Spleen (tissue), 11 donors: ENCODE measurements around the gene IL1RL2. TPM values are rescaled to one million over a fixed set of nuclear protein-coding genes. Genes with fewer than 3 reads are reported as not detected.

Source experiments
- DNase-seq: peaks from one replicate; pipeline ENCODE4 v3.0.0-alpha.2; 2020
- H3K27ac ChIP-seq, 8 donors: fragments of 200-600 bp; sonication (generic) in 7 of 8; 1 replicate in 4 of 8; 2 replicates in 4 of 8; pipeline versions ENCODE4 v1.5.0 to v1.8.0; 2016 to 2021; ENCODE audit warnings: inconsistent platforms in 4 of 8, mild to moderate bottlenecking in 4 of 8, moderate library complexity in 1 of 8
- H3K27me3 ChIP-seq, 7 donors: fragments of 200-600 bp; sonication (generic) in 6 of 7; replicated peaks in 1 of 7; 1 replicate in 4 of 7; 2 replicates in 3 of 7; pipeline versions ENCODE4 v1.5.0 to v1.8.0; 2016 to 2021; ENCODE audit warnings: inconsistent platforms in 3 of 7, mild to moderate bottlenecking in 1 of 7
- H3K36me3 ChIP-seq, 6 donors: fragments of 200-600 bp; sonication (generic) in 5 of 6; 1 replicate in 4 of 6; 2 replicates in 2 of 6; pipeline versions ENCODE4 v1.5.0 to v1.8.0; 2016 to 2021; ENCODE audit warnings: inconsistent platforms in 2 of 6
- H3K4me1 ChIP-seq, 6 donors: fragments of 200-600 bp; sonication (generic) in 5 of 6; 1 replicate in 3 of 6; 2 replicates in 3 of 6; pipeline versions ENCODE4 v1.5.0 to v1.8.0; 2016 to 2021; ENCODE audit warnings: inconsistent platforms in 3 of 6
- H3K4me3 ChIP-seq, 8 donors: fragments of 200-600 bp; sonication (generic) in 7 of 8; 1 replicate in 4 of 8; 2 replicates in 4 of 8; pipeline versions ENCODE4 v1.5.0 to v1.8.0; 2016 to 2021; ENCODE audit warnings: inconsistent platforms in 4 of 8, mild to moderate bottlenecking in 4 of 8, moderate library complexity in 2 of 8
- H3K9me3 ChIP-seq, 8 donors: fragments of 200-600 bp; sonication (generic) in 7 of 8; 1 replicate in 4 of 8; 2 replicates in 4 of 8; pipeline versions ENCODE4 v1.5.0 to v1.8.0; 2016 to 2021; ENCODE audit warnings: inconsistent platforms in 4 of 8
- POLR2A ChIP-seq, 3 donors: fragments of 450-650 bp; IDR thresholded peaks; one replicate each; pipeline ENCODE4 v1.5.1; 2017; ENCODE audit warnings: antibody characterized with exemption in 3 of 3, mild to moderate bottlenecking in 1 of 3
- POLR2AphosphoS5 ChIP-seq, 3 donors: sonication (generic); formaldehyde crosslinking; IDR thresholded peaks; one replicate each; pipeline ENCODE4 v1.5.1; 2017; ENCODE audit warnings: antibody characterized with exemption in 3 of 3
- WGBS, 5 donors: extraction: QIAGEN DNeasy Blood & Tissue Kit in 3 of 5; methylation state at CpG; one replicate each; pipeline versions ENCODE4 v1.1.5 to v1.1.7; 2013 to 2018; 5-methylcytosine and 5-hydroxymethylcytosine counted together
- intact Hi-C: fragments of 100-400 bp; cut with DNase I; formaldehyde crosslinking; loops from one replicate; pipeline ENCODE4 v1.15.0; 2023; ENCODE audit warnings: low total_unique reads
- polyA plus RNA-seq, 3 donors: library from polyadenylated mRNA; stranded (reverse); fragments of 200-250 nt; gene quantifications; one replicate each; pipeline ENCODE4 v1.2.1, GENCODE V29; 2013
- total RNA-seq, 7 donors: library from RNA; depleted of rRNA in 3 of 7; stranded (reverse); fragments of >200 nt in 3 of 7; fragmentation: NEBNext Ultra II Directional in 4 of 7; extraction: Animal tissue kit (Norgen Biotek cat#: 25700) in 4 of 7; gene quantifications; one replicate each; pipeline versions ENCODE4 v1.1.0 to v1.2.1, GENCODE V29; 2016 to 2021
- TF ChIP-seq, protein P1 (sequence below), 11 experiments: fragments of 200-600 bp in 7 of 11; fragments of 450-650 bp in 4 of 11; sonication (generic) in 4 of 11; IDR thresholded peaks in 8 of 11; conservative IDR thresholded peaks in 3 of 11; 1 replicate in 7 of 11; 2 replicates in 4 of 11; pipeline versions ENCODE4 v1.4.0 to v1.8.0; 2016 to 2021; ENCODE audit warnings: antibody characterized with exemption in 11 of 11, inconsistent platforms in 4 of 11, mild to moderate bottlenecking in 1 of 11
- donor health status: healthy with polysubstance abuse.
- donor health status: DM: no; HTN: no; CAD: no; lungs with moderate emphysema.
- donor health status: DM: no; HTN: no; CAD: no.
- donor health status: Bipolar disorder and iron deficiency.
- donor health status: healthy.
- donor health status: DM: no; HTN: no; CAD: no.
- donor health status: DM: yes; HTN: yes; CAD: no.

The IL1RL2 gene
- total and polyA plus RNA-seq, 10 donors: 0.05 to 0.49 (median 0.13) TPM; not detected in 4

DNA sequence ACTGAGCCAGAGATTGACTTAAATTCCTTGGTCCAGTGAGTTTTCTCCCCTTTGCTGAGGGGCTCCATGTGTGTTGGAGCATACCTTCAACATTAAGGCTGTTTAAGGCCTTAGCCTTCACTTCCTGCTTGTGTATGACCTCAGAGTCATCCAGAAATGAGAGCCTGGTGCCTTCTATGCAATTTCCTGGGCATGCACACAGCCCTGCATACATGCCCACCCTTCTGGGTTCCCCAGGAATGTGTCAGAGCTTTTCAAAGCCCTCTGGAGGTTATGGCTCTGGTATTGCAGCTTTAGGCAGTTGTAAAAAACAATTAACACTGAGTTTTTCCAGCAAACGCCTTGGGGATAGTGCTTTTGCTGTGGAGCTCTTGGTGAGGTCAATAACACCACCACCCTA is 27.5 kb upstream of the IL1RL2 start:
- Histone ChIP-seq H3K4me1 (peaks cover 0 to 17% (median 3%) of the 10 kb centered on the region in 6 donors), H3K9me3 (no peaks in the 10 kb centered on the region), H3K27me3 (no peaks in the 10 kb centered on the region), H3K4me3 (no peak overlapping the region), H3K27ac (peak overlapping the region in 2 of 8 donors; percentile 32 to 40), H3K36me3 (peaks cover 0 to 84% (median 7%) of the 10 kb centered on the region in 6 donors)
- intact Hi-C loops: no loop called here
- DNase-seq: no peak
- TF ChIP-seq POLR2AphosphoS5 (IDR thresholded peaks at IDR 0.05) (no peak), POLR2A (IDR thresholded peaks at IDR 0.05) (no peak)
- TF ChIP-seq, protein P1, sequence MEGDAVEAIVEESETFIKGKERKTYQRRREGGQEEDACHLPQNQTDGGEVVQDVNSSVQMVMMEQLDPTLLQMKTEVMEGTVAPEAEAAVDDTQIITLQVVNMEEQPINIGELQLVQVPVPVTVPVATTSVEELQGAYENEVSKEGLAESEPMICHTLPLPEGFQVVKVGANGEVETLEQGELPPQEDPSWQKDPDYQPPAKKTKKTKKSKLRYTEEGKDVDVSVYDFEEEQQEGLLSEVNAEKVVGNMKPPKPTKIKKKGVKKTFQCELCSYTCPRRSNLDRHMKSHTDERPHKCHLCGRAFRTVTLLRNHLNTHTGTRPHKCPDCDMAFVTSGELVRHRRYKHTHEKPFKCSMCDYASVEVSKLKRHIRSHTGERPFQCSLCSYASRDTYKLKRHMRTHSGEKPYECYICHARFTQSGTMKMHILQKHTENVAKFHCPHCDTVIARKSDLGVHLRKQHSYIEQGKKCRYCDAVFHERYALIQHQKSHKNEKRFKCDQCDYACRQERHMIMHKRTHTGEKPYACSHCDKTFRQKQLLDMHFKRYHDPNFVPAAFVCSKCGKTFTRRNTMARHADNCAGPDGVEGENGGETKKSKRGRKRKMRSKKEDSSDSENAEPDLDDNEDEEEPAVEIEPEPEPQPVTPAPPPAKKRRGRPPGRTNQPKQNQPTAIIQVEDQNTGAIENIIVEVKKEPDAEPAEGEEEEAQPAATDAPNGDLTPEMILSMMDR (IDR thresholded peaks at IDR 0.05 in 8 of 11, conservative IDR thresholded peaks at IDR 0.05 in 3 of 11): no peak
- WGBS, 5 donors: 62 to 81% (median 66%) methylated on average over 1 of the region's 1 CpG

DNA sequence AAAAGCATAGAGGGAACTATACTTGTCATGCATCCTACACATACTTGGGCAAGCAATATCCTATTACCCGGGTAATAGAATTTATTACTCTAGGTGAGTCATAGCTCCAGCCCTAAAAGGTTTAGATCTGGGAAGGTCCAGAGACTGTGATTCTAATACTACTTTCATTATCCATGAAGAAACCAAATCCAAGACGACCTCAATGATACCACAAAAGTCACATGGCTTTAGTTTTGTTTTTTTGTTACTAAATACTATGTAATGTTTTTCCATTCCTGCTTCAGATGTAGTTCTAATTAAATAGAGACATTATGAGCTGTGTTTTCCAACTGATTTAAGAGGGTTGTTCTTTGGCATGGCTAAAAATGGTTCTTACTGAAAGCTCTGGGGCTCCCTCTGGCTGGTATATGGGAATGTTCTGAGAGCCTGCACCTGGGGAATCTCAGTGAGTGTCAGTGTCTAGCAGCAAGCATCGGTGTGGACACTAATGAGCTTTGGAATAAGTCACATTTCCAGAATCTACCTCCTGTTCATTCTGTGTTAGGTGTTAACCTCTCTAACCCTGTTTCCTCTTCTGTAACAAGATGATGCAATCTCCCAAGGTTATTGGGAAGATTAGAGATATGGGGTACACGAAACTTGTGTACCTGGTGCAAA is 20.5 kb upstream of the IL1RL2 start:
- no peak overlapping the region for H3K27ac ChIP-seq
- DNase-seq: no peak

DNA sequence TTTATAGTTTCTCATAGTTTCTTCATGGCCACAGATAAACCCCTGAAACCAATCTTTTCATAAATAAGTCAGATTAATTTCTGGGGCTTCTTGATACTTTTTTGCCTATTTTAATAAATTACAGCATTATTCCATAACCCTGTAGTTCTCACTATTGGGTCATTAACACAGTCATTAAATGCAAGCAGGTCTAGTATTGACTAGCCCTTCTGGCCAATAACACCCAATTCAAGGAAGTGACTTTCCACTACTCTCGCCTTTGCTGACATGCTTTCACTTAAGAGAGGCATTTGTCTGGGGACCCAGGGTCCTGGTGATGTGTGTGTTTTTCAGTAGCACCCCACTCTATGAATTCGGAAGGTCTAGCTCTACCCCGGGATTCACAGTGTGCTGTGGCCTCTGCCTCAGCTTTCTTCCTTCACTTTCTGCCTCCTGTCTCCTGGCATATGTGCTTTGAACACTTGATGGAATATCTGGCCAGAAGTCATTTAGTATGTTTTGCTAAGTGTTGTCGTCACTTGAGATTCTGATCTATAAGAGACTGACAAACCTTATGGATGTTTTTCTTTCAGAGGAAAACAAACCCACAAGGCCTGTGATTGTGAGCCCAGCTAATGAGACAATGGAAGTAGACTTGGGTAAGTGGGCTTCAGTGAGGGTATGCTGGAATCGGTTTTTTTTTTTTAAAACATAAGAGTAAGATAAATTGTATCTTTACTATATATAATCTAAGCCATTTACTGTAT is 18.6 kb upstream of the IL1RL2 start:
- intact Hi-C loops: no loop called here
- 86 to 94% (median 93%) methylated on average over 5 of the region's 5 CpGs for WGBS, 5 donors
- TF ChIP-seq, protein P1 (IDR thresholded peaks at IDR 0.05 in 8 of 11, conservative IDR thresholded peaks at IDR 0.05 in 3 of 11): no peak
- TF ChIP-seq POLR2A (IDR thresholded peaks at IDR 0.05): no peak
- TF ChIP-seq POLR2AphosphoS5 (IDR thresholded peaks at IDR 0.05): no peak

More for the DNA sequence above, 20.5 kb upstream of the IL1RL2 start:
- Histone ChIP-seq H3K4me3 (no peak overlapping the region), H3K36me3 (peaks cover 0 to 80% (median 7%) of the 10 kb centered on the region in 6 donors), H3K4me1 (peaks cover 0 to 10% (median 3%) of the 10 kb centered on the region in 6 donors), H3K27me3 (no peaks in the 10 kb centered on the region), H3K9me3 (no peaks in the 10 kb centered on the region)
- intact Hi-C loops: no loop called here
- TF ChIP-seq, protein P1 (IDR thresholded peaks at IDR 0.05 in 8 of 11, conservative IDR thresholded peaks at IDR 0.05 in 3 of 11): peak in 6 of 11 experiments; percentile 21 to 51 (median 34)
- TF ChIP-seq POLR2A (IDR thresholded peaks at IDR 0.05): no peak
- WGBS, 5 donors: 39 to 62% (median 41%) methylated on average over 4 of the region's 4 CpGs

DNA sequence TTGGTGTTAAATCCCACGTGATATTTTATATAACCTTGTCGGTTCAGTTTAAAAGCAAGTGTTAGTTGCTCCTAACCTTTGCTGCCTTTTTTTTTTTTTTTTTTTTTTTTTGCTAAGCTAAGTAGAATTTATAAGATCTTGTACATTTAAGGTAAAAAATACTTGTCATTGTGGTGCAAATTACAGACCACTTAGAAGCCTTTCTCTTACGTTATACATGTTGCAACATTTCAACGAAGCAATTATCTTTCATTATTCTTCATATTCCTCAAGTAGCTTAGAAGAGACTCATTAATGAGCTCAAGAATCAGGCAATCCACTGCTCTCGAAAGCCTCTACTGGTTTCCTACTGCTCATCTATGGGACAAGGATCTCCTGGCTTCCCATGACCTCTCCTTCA is 14.9 kb upstream of the IL1RL2 start:
- WGBS, 5 donors: 73 to 86% (median 80%) methylated on average over 5 of the region's 5 CpGs
- no peak for DNase-seq
- no peaks in the 10 kb centered on the region for H3K27me3 ChIP-seq
- peaks cover 0 to 99% (median 23%) of the 10 kb centered on the region in 6 donors for H3K36me3 ChIP-seq
- H3K9me3 ChIP-seq: no peaks in the 10 kb centered on the region
- peak overlapping the region in 5 of 8 donors; percentile 1 to 62 (median 48) for H3K27ac ChIP-seq
- H3K4me1 ChIP-seq: peaks cover 0 to 10% (median 0%) of the 10 kb centered on the region in 6 donors
- intact Hi-C loops: no loop called here
- TF ChIP-seq POLR2AphosphoS5 (IDR thresholded peaks at IDR 0.05): no peak
- TF ChIP-seq, protein P1 (IDR thresholded peaks at IDR 0.05 in 8 of 11, conservative IDR thresholded peaks at IDR 0.05 in 3 of 11): no peak
- no peak for TF ChIP-seq POLR2A (IDR thresholded peaks at IDR 0.05)
- peak overlapping the region in 1 of 8 donors; percentile 11 for H3K4me3 ChIP-seq

More for the DNA sequence above, 18.6 kb upstream of the IL1RL2 start:
- H3K9me3 ChIP-seq: no peaks in the 10 kb centered on the region
- no peaks in the 10 kb centered on the region for H3K27me3 ChIP-seq
- no peak overlapping the region for H3K4me3 ChIP-seq
- no peak overlapping the region for H3K27ac ChIP-seq
- H3K4me1 ChIP-seq: peaks cover 0 to 17% (median 5%) of the 10 kb centered on the region in 6 donors
- peaks cover 0 to 90% (median 15%) of the 10 kb centered on the region in 6 donors for H3K36me3 ChIP-seq
- no peak for DNase-seq
